Measurements from ENCODE around the gene NUDT14. TPM values are rescaled to one million over a fixed set of nuclear protein-coding genes. Genes with fewer than 3 reads are reported as not detected.

NUDT14 gene
- total RNA-seq, 2 donors from 2014 or later = 13.3 to 18.2 TPM

DNA sequence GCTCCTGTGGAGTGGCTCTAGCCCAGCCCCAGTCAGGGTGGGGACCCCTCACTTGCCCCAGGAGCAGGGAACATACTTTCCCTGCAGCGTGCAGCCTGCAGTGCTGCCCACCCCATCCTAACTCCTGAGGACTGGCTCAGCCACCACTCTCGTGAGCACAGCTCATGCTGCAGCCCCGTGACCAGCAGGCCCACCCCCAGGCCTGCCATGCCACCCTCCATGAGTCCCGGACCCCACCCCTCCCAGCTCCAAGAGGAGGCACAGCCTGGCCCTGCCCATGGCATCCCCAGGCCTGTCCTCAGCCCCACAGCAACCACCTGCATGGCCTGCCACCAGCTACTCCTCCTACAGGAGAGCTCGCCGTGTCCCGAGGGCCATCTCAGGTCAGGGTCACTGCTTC is 8.6 kb downstream of the NUDT14 start:
- no peak for DNase-seq
- Mint-ChIP-seq H3K36me3 (ENCODE audit: insufficient read depth in 2 of 2) (no peaks in the 10 kb centered on the region), H3K27me3 (ENCODE audit: low read depth) (peaks cover 8% of the 10 kb centered on the region), H3K27ac (no peak overlapping the region), H3K4me1 (ENCODE audit: low read depth) (peaks cover 22% of the 10 kb centered on the region), H3K4me3 (no peak overlapping the region), H3K9me3 (no peaks in the 10 kb centered on the region)
- no peak for ATAC-seq (replicated peaks in 1 of 2)

DNA sequence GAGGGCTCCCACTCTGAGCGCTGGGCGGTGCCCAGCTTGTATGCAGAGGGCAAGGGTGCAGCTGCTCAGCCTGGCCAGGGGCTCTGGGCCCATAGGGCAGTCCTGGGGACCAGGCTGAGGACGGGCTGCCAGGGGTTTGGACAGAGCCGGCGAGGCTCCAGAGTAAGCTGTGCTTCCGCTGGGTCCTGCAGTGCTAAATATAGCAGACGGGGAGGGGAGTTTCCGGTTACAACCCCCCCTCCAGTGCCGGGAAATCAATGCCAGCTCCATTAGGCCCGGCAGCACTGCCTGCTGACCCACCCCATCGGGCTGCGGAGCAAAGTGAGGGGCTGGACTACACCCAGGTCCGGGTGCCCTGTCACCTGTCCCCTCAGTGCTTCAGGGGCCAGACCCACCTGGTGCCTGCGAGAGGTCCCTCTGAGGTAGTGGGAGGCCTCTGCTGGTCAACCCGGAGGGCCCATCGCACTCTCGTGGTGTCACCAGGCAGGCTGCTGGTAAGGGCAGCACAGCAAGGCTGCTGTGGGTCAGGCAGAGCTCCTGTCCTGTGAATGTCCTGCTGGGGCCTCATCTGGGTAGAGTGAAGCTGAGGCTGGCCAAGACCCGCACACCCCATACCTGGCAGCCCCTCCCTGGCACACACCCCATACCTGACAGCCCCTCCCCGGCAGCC is 10.0 kb downstream of the NUDT14 start:
- H3K27me3 Mint-ChIP-seq (ENCODE audit: low read depth) = peaks cover 8% of the 10 kb centered on the region
- DNase-seq (no peak), ATAC-seq (replicated peaks in 1 of 2) (no peak)
- no peaks in the 10 kb centered on the region for H3K36me3 Mint-ChIP-seq (ENCODE audit: insufficient read depth in 2 of 2)
- peaks cover 22% of the 10 kb centered on the region for H3K4me1 Mint-ChIP-seq (ENCODE audit: low read depth)
- H3K9me3 Mint-ChIP-seq = no peaks in the 10 kb centered on the region
- H3K27ac Mint-ChIP-seq = no peak overlapping the region
- H3K4me3 Mint-ChIP-seq = no peak overlapping the region

GRCh38 chr14:105169776-105170655 is 11.1 kb downstream of the NUDT14 start:
- Mint-ChIP-seq H3K36me3 (ENCODE audit: insufficient read depth in 2 of 2) (no peaks in the 10 kb centered on the region), H3K27me3 (ENCODE audit: low read depth) (peaks cover 8% of the 10 kb centered on the region), H3K4me3 (peak overlapping the region; percentile 67 to 80), H3K9me3 (no peaks in the 10 kb centered on the region), H3K27ac (no peak overlapping the region), H3K4me1 (ENCODE audit: low read depth) (peaks cover 19% of the 10 kb centered on the region)
- no peak for DNase-seq
- ATAC-seq (replicated peaks in 1 of 2) = no peak

- DNase-seq = peak; percentile 56 to 58
- Mint-ChIP-seq H3K4me1 (ENCODE audit: low read depth) (peaks cover 13% of the 10 kb centered on the region), H3K4me3 (peak overlapping the region; percentile 67 to 80)
Observed at GRCh38 chr14:105168979-105169507, 12.1 kb downstream of the NUDT14 start.

DNA sequence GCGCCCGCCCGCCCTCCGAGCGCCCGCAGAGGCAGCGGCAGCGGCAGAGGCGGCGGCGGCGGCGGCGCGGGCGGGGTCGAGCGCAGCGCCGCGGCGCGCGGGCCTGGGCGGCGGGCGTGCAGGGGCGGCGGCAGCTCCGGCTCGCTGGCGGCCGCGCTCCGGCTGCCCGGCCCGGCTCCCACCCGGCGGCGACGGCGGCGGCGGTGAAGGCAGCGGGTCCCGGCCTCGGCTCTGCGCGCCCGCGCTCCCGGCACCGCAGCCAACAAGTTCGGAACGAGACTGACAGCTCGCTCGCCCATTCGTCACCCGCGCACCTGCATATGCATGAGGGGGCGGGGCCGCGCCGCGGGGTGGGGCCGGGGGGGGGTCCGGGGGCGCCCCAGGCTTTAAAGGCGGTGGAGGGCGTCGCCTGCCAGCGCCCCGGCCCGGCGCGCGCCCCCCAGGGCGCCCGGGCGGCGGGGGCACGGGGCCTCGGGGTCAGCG is 12.6 kb downstream of the NUDT14 start, which contains the start of gene JAG2:
TSS of gene JAG2 (minus strand) at position 281 of the 483 bp plus-strand sequence. CDS start 356 bp downstream, outside the sequence.
- peak; percentile 54 to 63 for ATAC-seq (replicated peaks in 1 of 2)
- Mint-ChIP-seq H3K4me3 (peak within 1 kb of the TSS; percentile 70 to 80), H3K27me3 (ENCODE audit: low read depth) (peaks cover 8% of the 10 kb centered on the region), H3K27ac (no peak within 1 kb of the TSS), H3K9me3 (no peaks in the 10 kb centered on the region), H3K36me3 (ENCODE audit: insufficient read depth in 2 of 2) (no peaks in the 10 kb centered on the region), H3K4me1 (ENCODE audit: low read depth) (peaks cover 13% of the 10 kb centered on the region)
- DNase-seq = peak; percentile 47 to 63

More at GRCh38 chr14:105168979-105169507, 12.1 kb downstream of the NUDT14 start:
- H3K36me3 Mint-ChIP-seq (ENCODE audit: insufficient read depth in 2 of 2) = no peaks in the 10 kb centered on the region
- ATAC-seq (replicated peaks in 1 of 2) = peak; percentile 49 to 58
- H3K27ac Mint-ChIP-seq = no peak overlapping the region
- H3K27me3 Mint-ChIP-seq (ENCODE audit: low read depth) = peaks cover 8% of the 10 kb centered on the region
- H3K9me3 Mint-ChIP-seq = no peaks in the 10 kb centered on the region

GRCh38 chr14:105168093-105168420 is 13.1 kb downstream of the NUDT14 start:
- no peaks in the 10 kb centered on the region for H3K9me3 Mint-ChIP-seq
- ATAC-seq (replicated peaks in 1 of 2) (peak in 1 of 2 donors; percentile 1), DNase-seq (no peak)
- H3K4me3 Mint-ChIP-seq = peak overlapping the region; percentile 50 to 67
- no peak overlapping the region for H3K27ac Mint-ChIP-seq
- H3K36me3 Mint-ChIP-seq (ENCODE audit: insufficient read depth in 2 of 2) = no peaks in the 10 kb centered on the region
- peaks cover 8% of the 10 kb centered on the region for H3K27me3 Mint-ChIP-seq (ENCODE audit: low read depth)
- peaks cover 13% of the 10 kb centered on the region for H3K4me1 Mint-ChIP-seq (ENCODE audit: low read depth)

DNA sequence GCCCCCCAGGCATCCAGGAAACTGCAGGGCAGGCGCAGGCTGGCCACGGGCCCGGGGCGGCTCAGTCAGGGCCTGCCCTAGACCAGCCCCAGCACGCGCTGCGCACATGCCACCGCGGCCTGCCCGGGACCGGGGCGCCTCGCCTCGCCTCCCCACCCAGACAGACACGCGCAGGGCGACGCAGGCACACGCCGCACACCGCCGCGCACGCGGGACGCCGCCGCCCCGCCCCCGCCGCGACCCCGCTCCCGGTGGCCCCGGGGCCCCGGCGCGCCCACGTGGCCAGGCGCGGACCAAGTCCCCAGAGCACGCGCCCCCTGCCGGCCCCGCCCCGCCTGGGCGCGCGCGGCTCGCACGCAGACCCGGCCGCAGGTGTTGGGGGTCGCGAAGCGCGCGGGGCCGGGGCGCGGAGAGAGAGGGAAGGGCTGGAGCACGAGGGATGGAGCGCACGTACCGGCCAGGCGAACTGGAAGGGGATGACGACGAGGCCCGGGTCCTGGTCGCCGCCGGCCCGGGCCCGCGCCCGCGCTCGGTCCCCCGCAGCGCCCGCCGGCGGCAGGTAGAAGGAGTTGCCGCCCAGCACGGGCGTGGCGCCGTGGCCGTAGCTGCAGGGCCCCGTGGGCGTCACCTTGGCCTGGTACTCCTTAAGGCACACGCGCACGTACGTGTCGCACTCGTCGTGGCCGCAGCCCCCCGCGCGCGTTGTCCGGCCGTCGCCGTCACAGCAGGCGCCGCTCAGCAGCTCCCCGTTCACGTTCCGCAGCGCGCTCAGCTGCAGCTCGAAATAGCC is 13.6 kb downstream of the NUDT14 start:
- H3K4me3 Mint-ChIP-seq = peak overlapping the region; percentile 50 to 67
- no peak overlapping the region for H3K27ac Mint-ChIP-seq
- ATAC-seq (replicated peaks in 1 of 2) = peak; percentile 11 to 27
- peaks cover 8% of the 10 kb centered on the region for H3K27me3 Mint-ChIP-seq (ENCODE audit: low read depth)
- no peaks in the 10 kb centered on the region for H3K9me3 Mint-ChIP-seq
- peak in 1 of 2 donors; percentile 45 for DNase-seq
- no peaks in the 10 kb centered on the region for H3K36me3 Mint-ChIP-seq (ENCODE audit: insufficient read depth in 2 of 2)
- peaks cover 13% of the 10 kb centered on the region for H3K4me1 Mint-ChIP-seq (ENCODE audit: low read depth)

DNA sequence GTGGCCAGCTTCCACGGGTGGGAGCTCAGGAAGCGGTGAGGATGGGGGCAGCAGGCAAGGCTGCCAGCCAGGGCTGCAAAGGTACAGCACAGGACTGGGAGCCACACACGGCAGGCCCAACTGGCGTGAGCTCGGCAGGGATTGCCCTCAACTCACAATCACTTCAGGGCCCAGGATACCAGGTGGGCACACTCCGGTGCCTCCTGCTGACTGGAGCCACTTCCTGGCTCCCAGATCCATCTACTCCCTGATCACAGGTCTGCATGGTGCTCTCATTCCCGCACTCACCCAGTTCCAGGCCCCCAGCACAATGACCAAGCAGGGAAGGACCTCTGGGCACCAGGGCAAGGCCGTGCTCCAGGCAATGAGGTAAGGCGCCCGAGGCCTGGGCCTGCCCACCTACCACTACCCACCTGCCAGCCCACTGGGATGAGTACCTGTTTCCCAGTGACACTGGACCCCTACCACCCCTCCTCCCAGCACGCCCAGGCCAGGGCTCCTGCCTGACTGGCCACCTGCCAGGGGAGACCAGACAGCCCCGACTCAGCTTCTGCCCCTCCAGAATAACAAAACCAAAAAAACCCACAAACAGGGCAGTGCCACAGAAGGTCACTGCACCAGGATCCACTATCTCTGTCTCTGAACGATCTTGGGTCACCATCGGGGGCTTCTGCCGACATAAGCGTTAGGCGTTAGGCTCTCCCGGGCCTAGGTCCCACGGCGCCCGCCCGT is 14.4 kb downstream of the NUDT14 start:
- Mint-ChIP-seq H3K27ac (no peak overlapping the region), H3K4me1 (ENCODE audit: low read depth) (peaks cover 13% of the 10 kb centered on the region), H3K27me3 (ENCODE audit: low read depth) (peaks cover 8% of the 10 kb centered on the region), H3K36me3 (ENCODE audit: insufficient read depth in 2 of 2) (no peaks in the 10 kb centered on the region), H3K4me3 (peak overlapping the region; percentile 34 to 39), H3K9me3 (no peaks in the 10 kb centered on the region)
- no peak for DNase-seq
- no peak for ATAC-seq (replicated peaks in 1 of 2)

GRCh38 chr14:105165761-105166485 is 15.2 kb downstream of the NUDT14 start:
- no peaks in the 10 kb centered on the region for H3K9me3 Mint-ChIP-seq
- peaks cover 8% of the 10 kb centered on the region for H3K27me3 Mint-ChIP-seq (ENCODE audit: low read depth)
- H3K27ac Mint-ChIP-seq = no peak overlapping the region
- H3K36me3 Mint-ChIP-seq (ENCODE audit: insufficient read depth in 2 of 2) = no peaks in the 10 kb centered on the region
- H3K4me3 Mint-ChIP-seq = no peak overlapping the region
- no peak for ATAC-seq (replicated peaks in 1 of 2)
- H3K4me1 Mint-ChIP-seq (ENCODE audit: low read depth) = peaks cover 13% of the 10 kb centered on the region
- no peak for DNase-seq

GRCh38 chr14:105165134-105165704 is 15.9 kb downstream of the NUDT14 start:
- ATAC-seq (replicated peaks in 1 of 2) (no peak), DNase-seq (no peak)
- Mint-ChIP-seq H3K36me3 (ENCODE audit: insufficient read depth in 2 of 2) (no peaks in the 10 kb centered on the region), H3K27me3 (ENCODE audit: low read depth) (peaks cover 8% of the 10 kb centered on the region), H3K4me1 (ENCODE audit: low read depth) (peaks cover 10% of the 10 kb centered on the region), H3K9me3 (no peaks in the 10 kb centered on the region), H3K27ac (no peak overlapping the region), H3K4me3 (no peak overlapping the region)

- H3K36me3 Mint-ChIP-seq (ENCODE audit: insufficient read depth in 2 of 2) = no peaks in the 10 kb centered on the region
- no peak overlapping the region for H3K27ac Mint-ChIP-seq
- no peaks in the 10 kb centered on the region for H3K9me3 Mint-ChIP-seq
- ATAC-seq (replicated peaks in 1 of 2) = no peak
- no peak for DNase-seq
- H3K27me3 Mint-ChIP-seq (ENCODE audit: low read depth) = no peaks in the 10 kb centered on the region
- H3K4me3 Mint-ChIP-seq = no peak overlapping the region
- no peaks in the 10 kb centered on the region for H3K4me1 Mint-ChIP-seq (ENCODE audit: low read depth)
Observed at GRCh38 chr14:105163040-105163742, 17.9 kb downstream of the NUDT14 start.
